T-cell (primary cell): Measurements from ENCODE around the gene SNX13. TPM values are rescaled to one million over a fixed set of nuclear protein-coding genes. Genes with fewer than 3 reads are reported as not detected.

Source experiments
- ATAC-seq, 4 experiments: fragments of 200-7000 bp in 3 of 4; fragments of 150-1000 bp in 1 of 4; cut with Tn5 transposase; replicated peaks in 1 of 4; 1 replicate in 3 of 4; 2 replicates in 1 of 4; pipeline ENCODE4 v1.10.0; 2021; ENCODE audit warnings: moderate library complexity in 3 of 4, mild to moderate bottlenecking in 2 of 4, moderate number of reproducible peaks in 1 of 4
- CTCF ChIA-PET, 2 donors: fragments of 300-600 bp; sonication (Branson Sonifier 250); formaldehyde crosslinking; loops; one replicate each; lab custom pipeline; 2022; ENCODE audit warnings: antibody characterized with exemption in 2 of 2; lab: Charles Lee
- POLR2A ChIA-PET, 2 donors: fragments of 300-600 bp; sonication (Branson Sonifier 250); formaldehyde crosslinking; loops; one replicate each; lab custom pipeline; 2022; ENCODE audit warnings: antibody characterized with exemption in 2 of 2; lab: Charles Lee
- DNase-seq, 35 experiments: peaks; one replicate each; pipeline versions ENCODE4 v3.0.0 to v3.0.0-alpha.2; 2013 to 2023
- H3K27ac ChIP-seq: one replicate; pipeline ENCODE4 v1.5.1; 2013; ENCODE audit warnings: low read length
- H3K27me3 ChIP-seq, 2 experiments: replicated peaks in 1 of 2; 1 replicate in 1 of 2; 2 replicates in 1 of 2; pipeline versions ENCODE4 v1.6.1 to v1.7.0; 2013; ENCODE audit warnings: low read length in 1 of 2, mixed read lengths in 1 of 2; ENCODE audit not compliant: control insufficient read depth in 2 of 2, insufficient read depth in 2 of 2; ENCODE audit errors: extremely low read depth in 1 of 2
- H3K36me3 ChIP-seq, 2 donors: 1 replicate in 1 of 2; 2 replicates in 1 of 2; pipeline versions ENCODE4 v1.6.1 to v1.7.0; 2013; ENCODE audit warnings: low read length in 1 of 2; ENCODE audit not compliant: control insufficient read depth in 2 of 2, insufficient read depth in 1 of 2; ENCODE audit errors: extremely low read depth in 1 of 2
- H3K4me1 ChIP-seq, 2 experiments: 1 replicate in 1 of 2; 2 replicates in 1 of 2; pipeline versions ENCODE4 v1.6.1 to v1.7.0; 2013; ENCODE audit warnings: low read length in 2 of 2, mixed read lengths in 1 of 2; ENCODE audit not compliant: insufficient read depth in 2 of 2, control insufficient read depth in 1 of 2; ENCODE audit errors: extremely low read depth in 1 of 2
- H3K4me3 ChIP-seq, 2 donors: 1 replicate in 1 of 2; 2 replicates in 1 of 2; pipeline versions ENCODE4 v1.5.1 to v1.7.0; 2013; ENCODE audit warnings: mild to moderate bottlenecking in 2 of 2, low read length in 1 of 2, moderate library complexity in 1 of 2; ENCODE audit not compliant: control insufficient read depth in 1 of 2; ENCODE audit errors: extremely low read depth in 1 of 2
- H3K9me3 ChIP-seq: 2 replicates; pipeline ENCODE4 v1.7.0; 2013
- H3K27ac Mint-ChIP-seq, 2 donors: one replicate each; pipeline ENCODE4 v1.8.0; 2020 to 2021; ENCODE audit warnings: mild to moderate bottlenecking in 2 of 2, mixed read lengths in 2 of 2
- H3K27me3 Mint-ChIP-seq, 2 donors: one replicate each; pipeline ENCODE4 v1.8.0; 2021 to 2022; ENCODE audit warnings: mixed read lengths in 2 of 2
- H3K36me3 Mint-ChIP-seq: one replicate; pipeline ENCODE4 v1.8.0; 2021; ENCODE audit warnings: mixed read lengths
- H3K4me1 Mint-ChIP-seq, 3 donors: one replicate each; pipeline ENCODE4 v1.8.0; 2020 to 2022; ENCODE audit warnings: mixed read lengths in 3 of 3, mild to moderate bottlenecking in 1 of 3
- H3K4me3 Mint-ChIP-seq, 3 donors: one replicate each; pipeline ENCODE4 v1.8.0; 2020 to 2022; ENCODE audit warnings: mild to moderate bottlenecking in 3 of 3, mixed read lengths in 3 of 3, moderate library complexity in 3 of 3
- H3K9me3 Mint-ChIP-seq, 3 donors: one replicate each; pipeline ENCODE4 v1.8.0; 2020 to 2022; ENCODE audit warnings: mixed read lengths in 3 of 3
- WGBS: methylation state at CpG from one replicate; pipeline ENCODE4 v1.1.5; 2013; ENCODE audit warnings: missing lambda C conversion rate; ENCODE audit not compliant: insufficient coverage; 5-methylcytosine and 5-hydroxymethylcytosine counted together
- total RNA-seq, 35 experiments: library from RNA in 6 of 35; stranded (reverse) in 6 of 35; fragments of 120-200 nt in 1 of 35; gene quantifications; one replicate each; pipeline versions ENCODE4 v1.2.1 to v1.2.4 and lab custom pipeline; 2013 to 2026

Gene SNX13
- total RNA-seq, 5 donors from 2014 or later (not counting 1 experiment from before 2014, with no cell fraction given) = 29.4 to 34.1 (median 33.1) TPM

DNA sequence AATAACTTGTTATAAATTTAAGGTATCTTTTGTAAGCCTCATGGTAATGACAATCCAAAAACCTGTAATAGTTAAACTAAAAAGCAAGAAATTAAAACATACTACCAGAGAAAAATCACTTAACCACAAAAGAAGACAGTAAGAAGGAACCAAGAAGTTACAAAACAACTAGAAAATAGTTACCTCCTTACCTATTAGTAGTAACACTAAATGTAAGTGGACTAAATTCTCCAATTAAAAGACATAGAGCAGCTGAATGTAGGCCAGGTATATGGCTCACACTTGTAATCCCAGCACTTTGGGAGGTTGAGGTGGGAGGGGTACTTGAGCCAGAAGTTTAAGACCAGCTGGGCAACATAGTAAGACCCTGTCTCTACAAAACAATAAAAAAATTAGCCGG lies 84.0 kb downstream of the SNX13 start:
- CTCF ChIA-PET = interaction anchor here in 1 of 2 donors (0.6 to 0.7 kb wide), 2 partner anchors 28 to 32 kb away, joined by 3 read pairs; no protein-coding TSS in a partner anchor
- Mint-ChIP-seq H3K9me3 (peaks cover 4 to 7% (median 5%) of the 10 kb centered on the region in 3 donors), H3K27ac (no peak overlapping the region), H3K27me3 (no peaks in the 10 kb centered on the region), H3K4me1 (peaks cover 17 to 40% (median 33%) of the 10 kb centered on the region in 3 donors), H3K4me3 (no peak overlapping the region), H3K36me3 (peaks cover 74% of the 10 kb centered on the region)
- Histone ChIP-seq H3K27me3 (no peaks in the 10 kb centered on the region), H3K4me3 (no peak overlapping the region), H3K4me1 (no peaks in the 10 kb centered on the region), H3K27ac (no peak overlapping the region), H3K36me3 (peaks cover 0 to 3% of the 10 kb centered on the region in 2 donors), H3K9me3 (peaks cover 2% of the 10 kb centered on the region)
- POLR2A ChIA-PET = no interaction called here
- WGBS = no CpG with 5 or more reads among the region's 1 CpG
- DNase-seq (no peak), ATAC-seq (no peak)

DNA sequence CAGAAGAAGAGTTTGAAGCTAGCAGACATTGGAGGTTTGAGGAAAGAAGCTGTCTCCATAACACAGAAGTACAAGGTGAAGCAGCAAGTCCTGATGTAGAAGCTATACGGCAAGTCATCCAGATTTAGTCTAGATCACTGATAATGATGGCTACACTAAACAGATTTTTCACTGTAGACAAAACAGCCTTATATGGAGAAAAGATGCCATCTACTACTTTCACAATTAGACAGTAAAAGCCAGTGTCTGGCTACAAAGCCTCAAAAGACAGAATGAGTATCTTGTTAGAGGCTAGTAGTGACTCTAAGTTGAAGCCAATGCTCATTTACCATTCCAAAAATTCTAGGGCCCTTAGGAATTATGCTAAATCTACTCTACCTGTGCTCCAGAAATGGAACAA lies 85.1 kb downstream of the SNX13 start:
- ATAC-seq (no peak), DNase-seq (no peak)
- H3K27ac ChIP-seq = no peak overlapping the region
- Mint-ChIP-seq H3K9me3 (peaks cover 4 to 7% (median 5%) of the 10 kb centered on the region in 3 donors), H3K27ac (no peak overlapping the region), H3K4me3 (no peak overlapping the region), H3K36me3 (peaks cover 70% of the 10 kb centered on the region), H3K4me1 (peaks cover 17 to 35% (median 28%) of the 10 kb centered on the region in 3 donors), H3K27me3 (no peaks in the 10 kb centered on the region)
- H3K4me3 ChIP-seq = no peak overlapping the region
- H3K4me1 ChIP-seq = no peaks in the 10 kb centered on the region
- H3K27me3 ChIP-seq = no peaks in the 10 kb centered on the region
- peaks cover 0 to 5% of the 10 kb centered on the region in 2 donors for H3K36me3 ChIP-seq
- POLR2A ChIA-PET = no interaction called here
- WGBS = 0% methylated on average over 1 of the region's 1 CpG
- peaks cover 2% of the 10 kb centered on the region for H3K9me3 ChIP-seq
- CTCF ChIA-PET = interaction anchor here in 1 of 2 donors (0.7 kb wide), 1 partner anchor 39 kb away, joined by 3 read pairs; no protein-coding TSS in a partner anchor

DNA sequence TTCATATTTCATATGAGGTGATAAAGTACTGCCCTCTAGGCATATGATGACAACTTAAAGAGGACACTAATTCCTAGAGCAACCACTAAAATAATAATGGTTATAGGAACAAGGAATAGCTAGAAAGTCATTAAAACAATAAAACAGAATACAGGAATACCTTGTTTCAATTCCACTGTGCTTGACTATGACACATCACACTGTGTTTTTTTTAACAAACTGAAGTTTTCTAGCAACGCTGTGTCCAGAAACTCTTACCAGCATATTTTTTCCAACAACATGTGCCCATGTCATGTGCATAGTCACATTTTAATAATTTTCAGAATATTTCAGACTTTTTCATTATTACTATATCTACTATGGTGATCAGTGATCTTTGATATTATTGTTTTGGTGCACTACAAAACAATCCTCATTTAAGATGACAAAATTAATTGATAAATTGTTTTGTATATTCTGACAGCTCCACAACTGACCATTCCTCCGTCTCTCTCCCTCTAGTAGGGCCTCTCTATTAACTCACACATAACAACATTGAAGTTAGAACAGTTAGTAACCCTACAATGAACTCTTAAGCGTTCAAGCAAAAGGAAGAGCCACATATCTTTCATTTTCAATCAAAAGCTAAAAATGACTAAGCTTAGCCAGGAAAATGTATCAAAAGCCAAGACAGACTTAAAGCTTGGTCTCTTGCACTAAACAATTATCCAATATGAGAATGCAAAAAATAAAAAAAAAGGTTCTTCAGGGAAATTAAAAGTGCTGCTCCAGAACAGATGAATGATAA lies 85.8 kb downstream of the SNX13 start:
- Mint-ChIP-seq H3K36me3 (peaks cover 66% of the 10 kb centered on the region), H3K27me3 (no peaks in the 10 kb centered on the region), H3K27ac (no peak overlapping the region), H3K4me3 (no peak overlapping the region), H3K9me3 (peaks cover 4 to 7% (median 5%) of the 10 kb centered on the region in 3 donors), H3K4me1 (peaks cover 15 to 30% (median 24%) of the 10 kb centered on the region in 3 donors)
- ATAC-seq = no peak
- ChIA-PET CTCF (interaction anchor here in 1 of 2 donors (0.7 kb wide), 1 partner anchor 39 kb away, joined by 3 read pairs; no protein-coding TSS in a partner anchor), POLR2A (no interaction called here)
- H3K27ac ChIP-seq = no peak overlapping the region
- peaks cover 2% of the 10 kb centered on the region for H3K9me3 ChIP-seq
- H3K4me1 ChIP-seq = no peaks in the 10 kb centered on the region
- H3K36me3 ChIP-seq = peaks cover 0 to 10% of the 10 kb centered on the region in 2 donors
- H3K27me3 ChIP-seq = no peaks in the 10 kb centered on the region
- no peak for DNase-seq
- no peak overlapping the region for H3K4me3 ChIP-seq
- WGBS = 40% methylated on average over 1 of the region's 3 CpGs

DNA sequence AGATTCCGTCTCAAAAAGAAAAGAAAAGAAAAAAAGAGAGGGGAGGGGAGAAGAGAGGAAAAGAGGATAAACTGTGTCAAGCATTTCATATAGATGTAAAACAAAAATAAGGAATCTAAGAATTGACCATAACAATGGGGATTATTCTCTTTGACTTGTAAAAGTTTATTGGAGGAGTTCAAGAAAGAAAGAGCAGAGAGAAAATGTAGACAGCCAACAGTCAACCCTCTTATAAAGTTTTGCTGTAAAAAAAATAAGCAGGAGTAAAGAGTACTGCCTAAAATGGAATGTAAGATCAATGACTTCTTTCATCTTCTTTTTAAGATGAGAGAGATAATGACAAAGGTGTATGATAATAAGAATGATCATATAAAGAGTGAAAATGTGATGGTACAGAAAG lies 87.9 kb downstream of the SNX13 start:
- WGBS = no CpG with 5 or more reads among the region's 1 CpG
- no peaks in the 10 kb centered on the region for H3K4me1 ChIP-seq
- H3K36me3 ChIP-seq = peaks cover 0 to 25% of the 10 kb centered on the region in 2 donors
- no peak overlapping the region for H3K27ac ChIP-seq
- Mint-ChIP-seq H3K27ac (no peak overlapping the region), H3K4me1 (peaks cover 12 to 24% (median 24%) of the 10 kb centered on the region in 3 donors), H3K27me3 (no peaks in the 10 kb centered on the region), H3K4me3 (no peak overlapping the region), H3K36me3 (peaks cover 70% of the 10 kb centered on the region), H3K9me3 (peaks cover 4 to 7% (median 5%) of the 10 kb centered on the region in 3 donors)
- H3K4me3 ChIP-seq = no peak overlapping the region
- no peak for ATAC-seq
- no peak for DNase-seq
- CTCF ChIA-PET = no interaction called here
- POLR2A ChIA-PET = no interaction called here
- no peaks in the 10 kb centered on the region for H3K27me3 ChIP-seq
- peaks cover 2% of the 10 kb centered on the region for H3K9me3 ChIP-seq

DNA sequence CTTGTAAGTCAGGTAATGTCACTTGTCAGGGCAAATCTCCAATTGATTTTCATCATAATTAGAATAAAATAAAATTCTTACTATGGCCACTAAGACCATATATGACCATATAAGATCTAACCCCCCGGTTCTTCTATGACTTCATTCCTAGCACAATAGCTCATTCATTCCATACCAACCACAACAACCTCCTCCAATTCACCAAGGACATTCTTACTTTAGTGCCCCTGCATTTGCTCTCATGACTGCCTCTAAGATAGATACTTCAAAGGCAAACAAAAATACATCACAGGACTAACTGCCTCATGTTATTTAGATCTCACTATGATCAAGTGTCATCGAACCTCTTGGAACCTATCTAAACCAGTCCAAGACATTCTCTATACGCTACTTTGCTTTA lies 90.8 kb downstream of the SNX13 start:
- H3K4me3 Mint-ChIP-seq = no peak overlapping the region
- no peaks in the 10 kb centered on the region for H3K9me3 Mint-ChIP-seq
- ATAC-seq (no peak), DNase-seq (no peak)
- peaks cover 12 to 28% (median 22%) of the 10 kb centered on the region in 3 donors for H3K4me1 Mint-ChIP-seq
- Histone ChIP-seq H3K36me3 (peaks cover 0 to 25% of the 10 kb centered on the region in 2 donors), H3K4me1 (no peaks in the 10 kb centered on the region), H3K27ac (no peak overlapping the region), H3K4me3 (no peak overlapping the region), H3K27me3 (no peaks in the 10 kb centered on the region), H3K9me3 (no peaks in the 10 kb centered on the region)
- CTCF ChIA-PET = no interaction called here
- WGBS = 95% methylated on average over 3 of the region's 3 CpGs
- no peaks in the 10 kb centered on the region for H3K27me3 Mint-ChIP-seq
- H3K36me3 Mint-ChIP-seq = peaks cover 60% of the 10 kb centered on the region
- POLR2A ChIA-PET = interaction anchor here in 1 of 2 donors (1.0 kb wide), 1 partner anchor 95 kb away, joined by 4 read pairs; no protein-coding TSS in a partner anchor
- no peak overlapping the region for H3K27ac Mint-ChIP-seq

DNA sequence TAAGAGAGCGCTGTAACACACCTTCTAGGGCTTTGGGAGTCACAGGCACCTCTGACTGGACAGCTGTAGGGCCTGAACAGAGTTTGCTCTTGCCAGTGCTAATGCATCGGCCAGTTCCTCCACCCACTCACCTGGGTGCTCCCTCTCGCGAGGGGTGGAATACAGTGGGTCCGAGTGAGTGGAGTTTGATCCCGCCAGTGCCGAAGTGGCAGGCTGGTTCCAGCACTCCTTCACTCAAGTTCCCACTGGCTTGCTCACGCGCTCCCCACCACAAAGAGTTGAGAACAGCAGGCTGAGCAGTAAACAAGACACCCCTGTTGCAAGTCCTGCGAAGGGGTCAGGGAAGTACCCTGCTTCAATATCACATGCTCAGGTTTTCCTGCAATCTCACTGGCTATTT lies 91.8 kb downstream of the SNX13 start:
- H3K36me3 ChIP-seq = peaks cover 0 to 25% of the 10 kb centered on the region in 2 donors
- no peak for ATAC-seq
- Mint-ChIP-seq H3K27me3 (no peaks in the 10 kb centered on the region), H3K36me3 (peaks cover 70% of the 10 kb centered on the region), H3K9me3 (no peaks in the 10 kb centered on the region), H3K27ac (no peak overlapping the region), H3K4me3 (no peak overlapping the region), H3K4me1 (peaks cover 21 to 38% (median 32%) of the 10 kb centered on the region in 3 donors)
- DNase-seq = no peak
- H3K4me3 ChIP-seq = no peak overlapping the region
- no peaks in the 10 kb centered on the region for H3K27me3 ChIP-seq
- WGBS = 100% methylated on average over 7 of the region's 10 CpGs
- H3K27ac ChIP-seq = no peak overlapping the region
- no peaks in the 10 kb centered on the region for H3K4me1 ChIP-seq
- ChIA-PET CTCF (no interaction called here), POLR2A (no interaction called here)
- H3K9me3 ChIP-seq = no peaks in the 10 kb centered on the region
